H1 (cell line): ENCODE data around the gene BTRC. TPM values are rescaled to one million over a fixed set of nuclear protein-coding genes. Genes with fewer than 3 reads are reported as not detected.

Experiments used
- ASH2L ChIP-seq: fragments of 200-600, 300-600 bp; sonication (generic); IDR thresholded peaks from one replicate; pipeline ENCODE4 v1.7.1; 2017; ENCODE audit warnings: low read length
- SAP30 ChIP-seq: fragments of 300-600 bp; sonication (generic); IDR thresholded peaks from 2 replicates; pipeline ENCODE4 v1.7.1; 2012; ENCODE audit warnings: low read length, moderate library complexity, mild to moderate bottlenecking, inconsistent platforms; ENCODE audit not compliant: insufficient read depth, insufficient replicate concordance
- polyA plus RNA-seq, 7 experiments: library from polyadenylated mRNA; depleted of rRNA in 3 of 7; stranded (reverse) in 5 of 7; unstranded in 2 of 7; fragments of >200 nt in 5 of 7; fragments of 200-250 nt in 2 of 7; gene quantifications; 1 replicate in 5 of 7; 2 replicates in 1 of 7; 4 replicates in 1 of 7; pipeline versions ENCODE4 v1.2.1 to v1.2.3, GENCODE V29; 2011 to 2013; ENCODE audit warnings: missing spikeins in 2 of 7, mixed read lengths in 2 of 7
- total RNA-seq: library from RNA; stranded (reverse); fragmentation: NEBNext Ultra II Directional; extraction: Animal tissue kit (Norgen Biotek cat#: 25700); gene quantifications from 2 replicates; pipeline ENCODE4 v1.2.1, GENCODE V29; 2021

Gene BTRC
- total and polyA plus RNA-seq, 2 of the 8 experiments (the other 6 are each of a cell fraction or from before 2014, with no cell fraction given) = 9.9 to 24.7 TPM

GRCh38 chr10:101550965-101551364, 197.0 kb downstream of the BTRC start (continued):
- no peak for TF ChIP-seq SAP30
- TF ChIP-seq ASH2L = no peak
